Activated T-cell treated with anti-CD3 and anti-CD28 coated beads for 1 hour (primary cell): ENCODE measurements around the gene XXYLT1.
"Not testable (repeated sequence)": the region's sequence is repeated elsewhere in the genome, so short reads cannot be mapped to it uniquely, and the experiment has no call there.

Experiments
- DNase-seq: peaks from one replicate; pipeline ENCODE4 v3.0.0-alpha.2; 2020; ENCODE audit warnings: low read depth

Gene XXYLT1

GRCh38 chr3:195096484-195097330 lies 174.3 kb downstream of the XXYLT1 start:
- DNase-seq: no peak

- DNase-seq: no peak
Measured at GRCh38 chr3:195096053-195096452, 174.9 kb downstream of the XXYLT1 start.

GRCh38 chr3:195095704-195096036 lies 175.3 kb downstream of the XXYLT1 start:
- DNase-seq: no peak

- DNase-seq: no peak
Measured at GRCh38 chr3:195095035-195095703, 175.8 kb downstream of the XXYLT1 start.

GRCh38 chr3:195094191-195094921 lies 176.6 kb downstream of the XXYLT1 start:
- no peak for DNase-seq

- DNase-seq: no peak
Measured at GRCh38 chr3:195093731-195094130, 177.2 kb downstream of the XXYLT1 start.

GRCh38 chr3:195087840-195088601 lies 182.9 kb downstream of the XXYLT1 start:
- DNase-seq: not testable (repeated sequence)

GRCh38 chr3:195087328-195087727 lies 183.6 kb downstream of the XXYLT1 start:
- DNase-seq: no peak

- DNase-seq: no peak
Measured at GRCh38 chr3:195086885-195087284, 184.1 kb downstream of the XXYLT1 start.

GRCh38 chr3:195086341-195086740 lies 184.6 kb downstream of the XXYLT1 start:
- no peak for DNase-seq

GRCh38 chr3:195085356-195086130 lies 185.4 kb downstream of the XXYLT1 start:
- no peak for DNase-seq

GRCh38 chr3:195084746-195085145 lies 186.2 kb downstream of the XXYLT1 start:
- DNase-seq: no peak

- DNase-seq: no peak
Measured at GRCh38 chr3:195083659-195084058, 187.3 kb downstream of the XXYLT1 start.

GRCh38 chr3:195082811-195083210 lies 188.1 kb downstream of the XXYLT1 start:
- no peak for DNase-seq

- no peak for DNase-seq
Measured at GRCh38 chr3:195081242-195081963, 189.6 kb downstream of the XXYLT1 start.

GRCh38 chr3:195080571-195081151 lies 190.3 kb downstream of the XXYLT1 start:
- DNase-seq: no peak

- no peak for DNase-seq
Measured at GRCh38 chr3:195080125-195080524, 190.8 kb downstream of the XXYLT1 start.

GRCh38 chr3:195079636-195080035 lies 191.3 kb downstream of the XXYLT1 start:
- no peak for DNase-seq

- DNase-seq: no peak
Measured at GRCh38 chr3:195078891-195079440, 192.0 kb downstream of the XXYLT1 start.
